ENCODE data around the gene TLR10. TPM values are rescaled to one million over a fixed set of nuclear protein-coding genes. Genes with fewer than 3 reads are reported as not detected.
"Not testable (repeated sequence)": the region's sequence is repeated elsewhere in the genome, so short reads cannot be mapped to it uniquely, and the experiment has no call there.

TLR10 gene
- total RNA-seq, 1 experiment from 2014 or later = not detected

- no peaks in the 10 kb centered on the region for H3K4me1 ChIP-seq (replicated peaks; ENCODE audit: insufficient read depth)
- no peaks in the 10 kb centered on the region for H4K20me1 ChIP-seq (ENCODE audit: insufficient read depth)
- no TSS peak for BruUV-seq (replicated peaks)
- no peaks in the 10 kb centered on the region for H3K79me2 ChIP-seq (ENCODE audit: low read depth)
- H3K9me3 ChIP-seq (ENCODE audit: insufficient read depth, low read depth) = no peaks in the 10 kb centered on the region; the same call in 1 of the 2 replicates
- TF ChIP-seq EZH2 (IDR thresholded peaks at IDR 0.05; ENCODE audit: low read depth) (no peak), CTCF (conservative IDR thresholded peaks at IDR 0.05) (no peak)
- no peaks in the 10 kb centered on the region for H3K27me3 ChIP-seq (ENCODE audit: insufficient read depth, low read depth)
- no peak overlapping the region for H3K4me2 ChIP-seq
- CTCF ChIA-PET = no interaction called here
- no peaks in the 10 kb centered on the region for H3K36me3 ChIP-seq (ENCODE audit: low read depth)
- DNase-seq = no peak
- POLR2A ChIA-PET (ENCODE audit: unreplicated experiment) = no interaction called here
- H3F3A ChIP-seq (ENCODE audit: insufficient read depth, low read depth) = no peaks in the 10 kb centered on the region
- intact Hi-C loops (cut with micrococcal nuclease; ENCODE audit: unreplicated experiment) = no loop called here
- no peak overlapping the region for H3K27ac ChIP-seq
- H3K4me3 ChIP-seq = no peak overlapping the region
- no peaks in the 10 kb centered on the region for H3K9me2 ChIP-seq (ENCODE audit: insufficient read depth)
- H2AFZ ChIP-seq = no peak overlapping the region
These were observed 28.5 kb upstream of the TLR10 start for GRCh38 chr4:38811297-38811696.

- H3K27ac ChIP-seq; H3K4me1 ChIP-seq (replicated peaks; ENCODE audit: insufficient read depth); BruUV-seq (replicated peaks); H2AFZ ChIP-seq; H4K20me1 ChIP-seq (ENCODE audit: insufficient read depth); DNase-seq; H3K9me3 ChIP-seq (ENCODE audit: insufficient read depth, low read depth); H3K36me3 ChIP-seq (ENCODE audit: low read depth); H3F3A ChIP-seq (ENCODE audit: insufficient read depth, low read depth); H3K4me3 ChIP-seq; intact Hi-C loops (cut with micrococcal nuclease; ENCODE audit: unreplicated experiment); CTCF ChIA-PET; H3K27me3 ChIP-seq (ENCODE audit: insufficient read depth, low read depth); H3K4me2 ChIP-seq; H3K79me2 ChIP-seq (ENCODE audit: low read depth); H3K9me2 ChIP-seq (ENCODE audit: insufficient read depth); POLR2A ChIA-PET (ENCODE audit: unreplicated experiment): not testable (repeated sequence)
These were observed 24.7 kb upstream of the TLR10 start for GRCh38 chr4:38807462-38807861.

GRCh38 chr4:38806251-38806650 lies 23.5 kb upstream of the TLR10 start:
- POLR2A ChIA-PET (ENCODE audit: unreplicated experiment); H3K9me2 ChIP-seq (ENCODE audit: insufficient read depth); H3K4me1 ChIP-seq (replicated peaks; ENCODE audit: insufficient read depth); H3K9me3 ChIP-seq (ENCODE audit: insufficient read depth, low read depth); H3K36me3 ChIP-seq (ENCODE audit: low read depth); H2AFZ ChIP-seq; H3K4me3 ChIP-seq; H3K79me2 ChIP-seq (ENCODE audit: low read depth); BruUV-seq (replicated peaks); H3F3A ChIP-seq (ENCODE audit: insufficient read depth, low read depth); H4K20me1 ChIP-seq (ENCODE audit: insufficient read depth); H3K27me3 ChIP-seq (ENCODE audit: insufficient read depth, low read depth); H3K4me2 ChIP-seq; H3K27ac ChIP-seq; intact Hi-C loops (cut with micrococcal nuclease; ENCODE audit: unreplicated experiment); DNase-seq; CTCF ChIA-PET: not testable (repeated sequence)

GRCh38 chr4:38805530-38806145 lies 22.8 kb upstream of the TLR10 start:
- POLR2A ChIA-PET (ENCODE audit: unreplicated experiment) = no interaction called here
- H3K36me3 ChIP-seq (ENCODE audit: low read depth) = no peaks in the 10 kb centered on the region
- no peaks in the 10 kb centered on the region for H3K79me2 ChIP-seq (ENCODE audit: low read depth)
- TF ChIP-seq EZH2 (IDR thresholded peaks at IDR 0.05; ENCODE audit: low read depth) (no peak), CTCF (conservative IDR thresholded peaks at IDR 0.05) (no peak)
- no peak for DNase-seq
- H3K9me2 ChIP-seq (ENCODE audit: insufficient read depth) = no peaks in the 10 kb centered on the region
- H3K27ac ChIP-seq = no peak overlapping the region
- CTCF ChIA-PET = interaction anchor here (0.6 kb wide), 1 partner anchor 281 kb away, joined by 3 read pairs; no protein-coding TSS in a partner anchor
- no peaks in the 10 kb centered on the region; the same call in 1 of the 2 replicates for H3F3A ChIP-seq (ENCODE audit: insufficient read depth, low read depth)
- no peaks in the 10 kb centered on the region for H3K27me3 ChIP-seq (ENCODE audit: insufficient read depth, low read depth)
- intact Hi-C loops (cut with micrococcal nuclease; ENCODE audit: unreplicated experiment) = loop anchor here (2.0 kb wide), 1 partner anchor 47 kb away; no protein-coding TSS in a partner anchor
- H2AFZ ChIP-seq = no peak overlapping the region
- H3K4me3 ChIP-seq = no peak overlapping the region
- H3K9me3 ChIP-seq (ENCODE audit: insufficient read depth, low read depth) = no peaks in the 10 kb centered on the region
- BruUV-seq (replicated peaks) = no TSS peak
- no peaks in the 10 kb centered on the region for H3K4me1 ChIP-seq (replicated peaks; ENCODE audit: insufficient read depth)
- no peaks in the 10 kb centered on the region for H4K20me1 ChIP-seq (ENCODE audit: insufficient read depth)
- H3K4me2 ChIP-seq = no peak overlapping the region
